ENCODE results near the gene ZFP64.

ZFP64 gene

DNA sequence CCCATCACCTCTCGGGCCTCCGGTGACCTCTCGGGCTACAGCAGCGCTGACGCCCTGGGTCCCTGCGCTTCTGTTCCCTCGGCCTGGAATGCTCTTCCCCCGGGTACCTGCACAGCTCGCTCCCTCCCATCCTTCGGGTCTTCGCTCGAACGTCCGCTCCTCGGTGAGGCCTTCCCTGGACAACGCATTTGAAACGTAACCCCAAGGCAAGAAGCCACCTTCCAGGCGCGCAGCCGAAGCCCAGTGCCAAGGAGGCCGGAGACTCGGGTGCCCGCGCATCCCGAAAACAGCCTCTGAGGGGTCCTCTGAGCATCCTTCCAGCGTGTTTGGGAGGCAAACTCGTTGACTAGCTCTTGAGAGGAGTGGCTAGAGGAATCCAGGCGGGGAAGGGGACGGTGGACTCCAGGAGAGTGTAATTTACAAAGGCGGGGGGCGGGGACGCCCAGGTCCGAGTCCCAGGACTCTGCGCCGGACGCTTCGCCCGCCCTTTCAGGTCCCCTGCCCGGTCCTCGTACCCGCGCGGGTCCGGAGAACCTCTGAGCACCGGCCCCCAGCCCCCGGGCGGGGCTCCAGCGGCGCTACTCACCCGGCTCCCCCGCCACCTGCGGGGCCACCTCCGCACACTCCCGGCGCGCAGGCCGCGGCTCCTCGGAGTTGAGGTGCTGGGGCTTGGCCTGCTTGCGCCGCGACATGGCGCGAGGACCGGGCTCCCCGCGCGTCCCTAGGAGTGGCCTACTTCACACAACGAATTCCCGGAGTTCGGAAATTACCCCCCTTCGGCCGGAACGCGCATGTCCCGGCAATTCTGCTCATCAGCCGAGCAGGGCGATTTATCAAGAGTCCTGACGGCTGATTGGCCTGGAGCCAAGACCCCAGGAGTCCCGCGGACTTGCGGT is 86.8 kb downstream of the ZFP64 start:
- no peak for DNase-seq (ENCODE audit: low read depth)

DNA sequence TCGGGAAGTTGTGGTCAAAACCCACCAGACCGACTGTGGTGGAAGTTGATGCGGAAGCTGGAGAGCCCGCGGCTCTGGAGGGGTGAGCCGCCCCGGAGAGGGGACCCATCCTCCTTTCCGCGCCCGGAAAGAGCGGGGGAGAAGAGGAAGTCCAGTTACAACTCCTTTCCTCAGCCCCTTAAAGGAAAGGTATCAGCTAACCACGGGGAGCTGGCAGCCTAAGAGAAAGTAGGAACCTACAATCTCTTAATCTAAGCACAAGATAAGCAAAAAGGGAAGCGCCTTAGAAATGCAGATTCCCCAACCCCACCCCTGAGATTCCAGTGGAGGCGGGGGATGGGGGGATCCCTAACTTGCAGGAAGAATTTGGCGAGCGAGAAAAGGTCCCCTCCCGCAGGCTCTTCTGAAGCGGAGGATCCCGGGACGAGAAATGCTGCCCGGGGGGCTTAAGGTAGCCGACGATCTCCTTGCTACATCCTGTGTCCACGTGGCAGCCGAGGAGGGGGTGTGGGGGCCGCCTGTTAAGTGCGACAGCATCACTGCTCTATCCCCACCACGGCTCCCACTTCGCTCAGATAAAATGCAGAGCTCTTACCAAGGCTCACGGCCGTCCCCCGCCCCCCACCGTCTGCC is 87.5 kb downstream of the ZFP64 start:
- DNase-seq (ENCODE audit: low read depth), result no peak

DNA sequence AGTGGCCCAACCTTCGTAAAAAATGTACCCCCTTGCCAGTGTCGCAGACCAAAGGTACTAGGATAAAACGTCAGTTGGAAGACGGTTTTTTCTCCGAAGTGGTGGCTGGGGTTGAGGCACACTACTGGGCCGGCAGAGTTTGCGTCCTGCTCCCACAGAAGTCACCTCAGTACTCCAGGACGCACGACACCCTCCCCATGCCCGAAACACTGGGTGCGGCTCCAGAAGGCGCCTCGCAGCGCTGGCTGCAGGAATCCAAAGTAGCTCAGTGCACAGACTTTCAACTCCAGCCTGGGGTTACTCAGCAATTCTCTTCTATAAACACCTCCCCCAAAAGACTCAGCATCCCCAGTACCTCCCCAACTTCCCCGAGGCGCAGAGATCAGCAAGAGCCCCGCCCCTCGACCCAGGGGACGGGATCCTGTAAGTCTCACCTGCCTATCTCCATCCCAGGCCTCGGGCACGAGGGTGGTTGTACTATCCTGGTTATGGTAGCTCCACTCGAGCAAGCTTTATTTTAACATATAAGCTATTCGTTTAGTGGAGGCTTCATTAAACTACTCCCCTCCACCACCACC is 88.2 kb downstream of the ZFP64 start:
- no peak for DNase-seq (ENCODE audit: low read depth)

DNA sequence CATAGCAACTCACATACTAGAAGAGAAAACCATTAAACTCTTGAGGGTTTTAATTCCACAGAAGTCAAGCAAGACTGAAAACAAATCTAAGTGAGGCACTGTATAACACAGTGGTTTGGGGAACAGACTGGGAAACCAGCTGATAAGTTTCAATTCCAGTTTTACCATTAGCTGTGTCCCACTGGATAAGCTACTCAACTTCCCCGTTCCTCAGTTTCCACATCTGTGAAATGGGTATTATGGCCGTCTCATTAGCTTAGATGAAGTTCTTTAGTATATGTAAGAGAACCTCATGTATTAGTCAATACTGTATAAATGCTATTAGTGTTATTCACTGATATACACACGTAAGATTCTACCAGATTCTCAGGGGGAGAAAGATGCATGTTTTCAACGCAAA is 89.0 kb downstream of the ZFP64 start:
- no peak for DNase-seq (ENCODE audit: low read depth)

DNA sequence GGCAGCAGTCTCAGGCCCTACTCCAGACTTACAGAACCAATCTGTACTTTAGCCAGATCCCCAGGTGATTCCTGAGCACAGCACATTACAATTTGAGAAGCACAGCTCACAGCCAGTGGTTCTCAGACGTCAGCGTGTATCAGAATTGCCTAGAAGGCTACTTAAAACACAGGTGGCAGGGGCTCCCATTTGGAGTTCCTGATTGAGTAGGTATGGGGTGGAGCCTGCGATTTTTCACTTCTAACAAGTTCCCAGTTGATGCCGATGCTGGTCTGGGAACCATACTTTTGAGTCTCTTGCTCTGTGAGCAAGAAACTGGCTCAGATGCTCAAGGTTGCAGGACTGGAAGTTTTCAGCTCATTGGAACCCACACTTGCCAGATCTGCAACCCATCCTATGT is 89.5 kb downstream of the ZFP64 start:
- DNase-seq (ENCODE audit: low read depth), result no peak
